GM12872 (cell line): ENCODE data around the gene SVIL.

Source experiments
- TF ChIP-seq, protein P1 (sequence below): IDR thresholded peaks from 3 replicates; pipeline ENCODE4 v1.5.1; 2011; ENCODE audit warnings: low read depth, mild to moderate bottlenecking, low read length, moderate library complexity; ENCODE audit not compliant: insufficient read depth

SVIL gene

DNA sequence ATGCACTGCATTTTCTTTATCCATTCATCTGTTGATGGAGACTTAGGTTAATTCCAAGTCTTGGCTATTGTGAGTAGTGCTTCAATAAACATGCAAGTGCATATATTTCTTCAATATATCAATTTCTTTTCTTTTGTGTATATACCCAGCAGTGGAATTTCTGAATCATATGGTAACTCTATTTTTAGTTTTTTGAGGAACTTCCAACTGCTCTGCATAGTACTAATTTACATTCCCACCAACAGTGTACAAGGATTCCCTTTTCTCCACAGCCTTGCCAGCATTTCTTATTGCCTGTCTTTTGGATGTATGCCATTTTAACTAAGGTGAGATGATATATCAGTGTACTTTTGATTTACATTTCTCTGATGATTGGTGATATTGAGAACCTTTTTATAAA, 200.7 kb downstream of the SVIL start:
- TF ChIP-seq, protein P1, sequence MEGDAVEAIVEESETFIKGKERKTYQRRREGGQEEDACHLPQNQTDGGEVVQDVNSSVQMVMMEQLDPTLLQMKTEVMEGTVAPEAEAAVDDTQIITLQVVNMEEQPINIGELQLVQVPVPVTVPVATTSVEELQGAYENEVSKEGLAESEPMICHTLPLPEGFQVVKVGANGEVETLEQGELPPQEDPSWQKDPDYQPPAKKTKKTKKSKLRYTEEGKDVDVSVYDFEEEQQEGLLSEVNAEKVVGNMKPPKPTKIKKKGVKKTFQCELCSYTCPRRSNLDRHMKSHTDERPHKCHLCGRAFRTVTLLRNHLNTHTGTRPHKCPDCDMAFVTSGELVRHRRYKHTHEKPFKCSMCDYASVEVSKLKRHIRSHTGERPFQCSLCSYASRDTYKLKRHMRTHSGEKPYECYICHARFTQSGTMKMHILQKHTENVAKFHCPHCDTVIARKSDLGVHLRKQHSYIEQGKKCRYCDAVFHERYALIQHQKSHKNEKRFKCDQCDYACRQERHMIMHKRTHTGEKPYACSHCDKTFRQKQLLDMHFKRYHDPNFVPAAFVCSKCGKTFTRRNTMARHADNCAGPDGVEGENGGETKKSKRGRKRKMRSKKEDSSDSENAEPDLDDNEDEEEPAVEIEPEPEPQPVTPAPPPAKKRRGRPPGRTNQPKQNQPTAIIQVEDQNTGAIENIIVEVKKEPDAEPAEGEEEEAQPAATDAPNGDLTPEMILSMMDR: no peak

DNA sequence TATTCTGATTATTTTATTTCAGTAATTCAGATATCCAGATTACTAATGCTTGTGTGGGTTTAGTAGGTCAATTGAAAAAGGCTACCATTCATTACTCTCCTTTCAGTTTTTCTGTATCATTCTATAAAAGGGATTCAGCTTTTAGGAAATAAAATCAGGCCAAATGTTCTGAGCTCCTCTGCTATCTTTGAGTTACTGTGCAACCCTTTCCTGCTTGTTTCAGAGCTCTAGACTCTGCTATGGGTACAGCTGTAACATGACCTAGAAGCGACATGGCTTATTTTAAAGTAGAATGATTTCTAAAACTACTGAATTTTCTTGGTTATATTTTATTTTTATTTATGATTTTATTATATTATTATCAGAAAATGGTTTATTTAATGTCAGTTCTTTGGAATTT, 203.1 kb downstream of the SVIL start:
- TF ChIP-seq, protein P1: no peak

DNA sequence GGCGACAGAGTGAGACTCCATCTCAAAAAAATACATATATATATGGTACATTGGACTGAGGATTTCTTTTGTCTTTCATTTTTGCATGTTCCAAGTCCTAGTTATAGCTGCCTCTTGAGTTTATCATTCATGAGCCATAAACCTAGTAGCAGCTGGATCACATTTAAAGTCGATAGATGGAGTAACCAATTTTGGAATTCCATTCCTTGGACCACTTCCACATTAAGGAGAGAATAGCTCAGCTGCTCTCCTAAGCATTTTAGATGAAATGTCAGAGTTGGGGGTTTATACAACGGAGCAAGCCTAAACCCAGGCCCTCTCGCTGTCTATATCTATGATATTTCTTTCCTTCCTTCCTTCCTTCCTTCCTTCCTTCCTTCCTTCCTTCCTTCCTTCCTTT, 204.7 kb downstream of the SVIL start:
- TF ChIP-seq, protein P1: no peak

DNA sequence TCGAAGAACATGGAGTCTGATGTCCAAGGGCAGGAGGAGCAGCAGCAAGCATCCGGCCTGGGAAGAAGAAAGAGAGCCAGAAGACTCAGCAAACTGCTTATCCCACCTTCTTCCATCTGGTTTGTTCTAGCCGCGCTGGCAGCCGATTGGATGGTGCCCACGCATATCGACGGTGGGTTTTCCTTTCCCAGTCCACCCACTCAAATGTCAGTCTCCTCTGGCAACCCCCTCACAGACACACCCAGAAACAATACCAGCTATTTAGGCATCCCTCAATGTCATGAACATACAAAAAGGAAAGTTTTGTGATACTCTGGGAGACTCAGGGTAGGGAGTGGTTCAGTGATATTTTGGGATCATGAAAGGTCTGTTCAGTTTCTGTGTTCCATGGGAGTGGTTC, 206.3 kb downstream of the SVIL start:
- TF ChIP-seq, protein P1: no peak

DNA sequence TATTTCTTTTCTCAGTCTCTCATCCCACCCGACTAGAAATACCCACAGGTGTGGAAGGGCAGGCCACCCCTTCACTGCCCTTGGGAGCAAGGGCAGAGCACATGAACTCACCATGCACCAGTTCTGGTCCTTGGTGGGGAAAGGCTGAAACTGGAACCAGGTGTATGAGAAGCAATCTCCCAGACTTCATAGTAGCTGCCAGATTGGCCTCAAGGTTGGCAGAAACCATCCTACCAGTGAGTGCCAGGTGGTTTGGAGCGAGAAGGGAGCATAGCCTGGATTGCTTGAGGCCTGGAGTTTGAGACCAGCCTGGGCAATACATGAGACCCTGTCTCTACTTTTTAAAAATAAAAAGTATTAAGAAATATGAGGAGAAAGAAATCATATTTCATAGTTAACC, 207.1 kb downstream of the SVIL start:
- TF ChIP-seq, protein P1: no peak

DNA sequence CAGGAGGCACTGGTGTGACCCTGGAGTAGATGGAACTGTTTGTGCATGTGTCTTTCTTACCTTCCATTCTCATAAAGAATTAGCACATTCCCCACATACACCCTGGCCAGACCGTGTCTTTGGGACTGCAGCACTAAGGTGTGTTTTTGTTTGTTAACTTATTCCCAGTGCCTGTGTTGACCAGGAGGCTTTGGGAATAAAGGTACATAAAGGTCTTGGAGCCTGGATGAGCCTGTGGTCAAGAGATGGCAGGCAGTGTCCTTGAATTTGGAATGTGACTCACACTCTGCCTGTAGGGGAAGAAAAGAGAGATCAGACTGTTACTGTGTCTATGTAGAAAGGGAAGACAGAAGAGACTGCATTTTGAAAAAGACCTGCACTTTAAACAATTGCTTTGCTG, 208.4 kb downstream of the SVIL start:
- TF ChIP-seq, protein P1: no peak

DNA sequence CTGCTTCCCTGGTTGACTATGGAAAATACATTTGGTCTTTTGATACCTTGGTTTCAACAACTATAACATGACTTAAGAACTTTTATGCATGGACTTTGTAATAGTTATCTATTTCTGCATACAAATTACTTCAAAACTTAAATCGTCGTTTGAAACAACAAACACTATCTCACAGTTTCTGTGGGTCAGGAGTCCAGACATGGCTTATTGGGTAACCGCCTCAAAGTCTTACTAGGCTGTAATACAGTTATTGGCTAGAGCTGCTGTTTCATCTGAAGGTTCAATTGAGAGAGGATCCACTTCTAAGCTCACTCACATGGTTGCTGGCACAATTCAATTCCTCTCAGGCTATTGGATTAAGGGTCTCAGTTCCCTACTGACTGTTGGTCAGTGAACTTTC, 210.8 kb downstream of the SVIL start:
- TF ChIP-seq, protein P1: no peak

DNA sequence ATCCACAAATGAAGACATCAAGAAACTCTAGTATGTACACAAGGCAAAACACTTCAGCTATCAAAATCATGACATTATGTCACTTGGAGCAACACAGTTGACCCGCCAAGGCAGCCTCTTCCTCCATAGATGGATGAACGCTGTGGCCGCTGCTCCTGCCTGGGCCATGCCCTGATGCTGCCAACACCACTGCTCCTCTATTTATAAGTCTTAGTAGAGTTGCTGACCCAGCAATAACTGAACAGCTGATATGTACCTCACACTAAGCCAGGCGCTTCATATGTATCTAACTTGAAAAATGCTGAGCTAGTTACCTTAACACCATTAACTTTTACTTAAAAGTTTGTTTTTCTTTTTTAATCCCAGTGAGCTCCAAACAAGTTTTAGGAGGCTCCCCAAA, 214.0 kb downstream of the SVIL start:
- TF ChIP-seq, protein P1: no peak
